Measurements from ENCODE around the gene PHF21B. TPM values are rescaled to one million over a fixed set of nuclear protein-coding genes. Genes with fewer than 3 reads are reported as not detected.

The PHF21B gene
- total and polyA plus RNA-seq, 2 of the 8 experiments (the other 6 are each of a cell fraction or from before 2014, with no cell fraction given): 19.3 to 68.1 TPM

DNA sequence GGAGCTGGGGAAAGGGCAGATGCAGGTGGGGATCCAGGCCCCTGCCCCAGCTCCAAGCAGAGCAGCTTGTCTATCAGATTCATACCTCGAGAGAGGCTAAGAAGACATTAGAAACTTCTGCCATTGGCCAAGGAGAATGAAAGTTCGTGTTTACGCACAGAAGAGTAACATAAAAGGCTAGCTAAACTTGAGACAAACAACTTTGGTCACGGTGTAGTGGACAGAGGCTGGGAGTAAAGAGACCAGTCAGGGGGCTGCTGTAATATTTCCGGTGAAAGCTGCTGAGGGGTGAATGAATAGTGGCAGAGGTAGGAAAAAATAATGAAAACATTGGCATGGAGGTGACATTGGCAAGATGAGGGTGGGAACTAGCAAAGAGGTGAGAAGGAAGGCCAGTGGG, 22.9 kb downstream of the PHF21B start (continued):
- TF ChIP-seq SRF (IDR thresholded peaks at IDR 0.05; ENCODE audit: low read depth, low read length) (no peak), GABPA (IDR thresholded peaks at IDR 0.05; ENCODE audit: borderline replicate concordance, insufficient read depth, low read length) (no peak)

Measured in H1 (cell line).